IPS-18c (cell line): ENCODE data around the gene PAX2.

ENCODE experiments used
- H3K4me3 ChIP-seq: 2 replicates; pipeline ENCODE4 v1.7.0; 2013; ENCODE audit warnings: low read depth, mild to moderate bottlenecking, low read length, moderate library complexity; ENCODE audit not compliant: insufficient read depth
- H3K9me3 ChIP-seq: one replicate; pipeline ENCODE4 v1.6.1; 2013; ENCODE audit warnings: mild to moderate bottlenecking, low read length, moderate library complexity; ENCODE audit not compliant: control insufficient read depth, insufficient read depth

Gene PAX2

GRCh38 chr10:100735337-100736143 is 9.8 kb upstream of the PAX2 start:
- peak overlapping the region; percentile 3; the same call in 1 of the 2 replicates for H3K4me3 ChIP-seq
- peaks cover 3% of the 10 kb centered on the region for H3K9me3 ChIP-seq

GRCh38 chr10:100736144-100736808 is 9.1 kb upstream of the PAX2 start:
- H3K9me3 ChIP-seq: peaks cover 3% of the 10 kb centered on the region
- H3K4me3 ChIP-seq: no peak overlapping the region

- Histone ChIP-seq H3K4me3 (peak overlapping the region; percentile 25; the same call in 1 of the 2 replicates), H3K9me3 (peaks cover 3% of the 10 kb centered on the region)
Observed at GRCh38 chr10:100736809-100737354, 8.5 kb upstream of the PAX2 start.

- Histone ChIP-seq H3K9me3 (peaks cover 3% of the 10 kb centered on the region), H3K4me3 (peak overlapping the region; percentile 29)
Observed at GRCh38 chr10:100737355-100738054, 7.9 kb upstream of the PAX2 start.

- Histone ChIP-seq H3K4me3 (peak overlapping the region; percentile 29; the same call in 1 of the 2 replicates), H3K9me3 (peaks cover 3% of the 10 kb centered on the region)
Observed at GRCh38 chr10:100738055-100738827, 7.1 kb upstream of the PAX2 start.

- H3K9me3 ChIP-seq: peaks cover 3% of the 10 kb centered on the region
- peak overlapping the region; percentile 38; the same call in 1 of the 2 replicates for H3K4me3 ChIP-seq
Observed at GRCh38 chr10:100739517-100740368, 5.6 kb upstream of the PAX2 start.

GRCh38 chr10:100740476-100741377 is 4.7 kb upstream of the PAX2 start:
- H3K4me3 ChIP-seq: no peak overlapping the region
- peaks cover 2% of the 10 kb centered on the region for H3K9me3 ChIP-seq

GRCh38 chr10:100741378-100742075 is 3.9 kb upstream of the PAX2 start:
- no peak overlapping the region; the same call in 1 of the 2 replicates for H3K4me3 ChIP-seq
- H3K9me3 ChIP-seq: no peaks in the 10 kb centered on the region

GRCh38 chr10:100742076-100742771 is 3.2 kb upstream of the PAX2 start:
- Histone ChIP-seq H3K9me3 (no peaks in the 10 kb centered on the region), H3K4me3 (peak overlapping the region; percentile 28; the same call in 1 of the 2 replicates)

- Histone ChIP-seq H3K4me3 (no peak overlapping the region), H3K9me3 (no peaks in the 10 kb centered on the region)
Observed at GRCh38 chr10:100742936-100743335, 2.4 kb upstream of the PAX2 start.

- H3K9me3 ChIP-seq: no peaks in the 10 kb centered on the region
- H3K4me3 ChIP-seq: no peak overlapping the region
Observed at GRCh38 chr10:100743626-100744135, 1.7 kb upstream of the PAX2 start.

- Histone ChIP-seq H3K9me3 (peaks cover 1% of the 10 kb centered on the region), H3K4me3 (no peak overlapping the region; the same call in 1 of the 2 replicates)
Observed at GRCh38 chr10:100744136-100744986, 1.0 kb upstream of the PAX2 start.
